ENCODE data around the gene MYO1E. TPM values are rescaled to one million over a fixed set of nuclear protein-coding genes. Genes with fewer than 3 reads are reported as not detected.

Gene MYO1E
- total and polyA plus RNA-seq, 2 of the 8 experiments (the other 6 are each of a cell fraction or from before 2014, with no cell fraction given) = 19.6 to 142 TPM

DNA sequence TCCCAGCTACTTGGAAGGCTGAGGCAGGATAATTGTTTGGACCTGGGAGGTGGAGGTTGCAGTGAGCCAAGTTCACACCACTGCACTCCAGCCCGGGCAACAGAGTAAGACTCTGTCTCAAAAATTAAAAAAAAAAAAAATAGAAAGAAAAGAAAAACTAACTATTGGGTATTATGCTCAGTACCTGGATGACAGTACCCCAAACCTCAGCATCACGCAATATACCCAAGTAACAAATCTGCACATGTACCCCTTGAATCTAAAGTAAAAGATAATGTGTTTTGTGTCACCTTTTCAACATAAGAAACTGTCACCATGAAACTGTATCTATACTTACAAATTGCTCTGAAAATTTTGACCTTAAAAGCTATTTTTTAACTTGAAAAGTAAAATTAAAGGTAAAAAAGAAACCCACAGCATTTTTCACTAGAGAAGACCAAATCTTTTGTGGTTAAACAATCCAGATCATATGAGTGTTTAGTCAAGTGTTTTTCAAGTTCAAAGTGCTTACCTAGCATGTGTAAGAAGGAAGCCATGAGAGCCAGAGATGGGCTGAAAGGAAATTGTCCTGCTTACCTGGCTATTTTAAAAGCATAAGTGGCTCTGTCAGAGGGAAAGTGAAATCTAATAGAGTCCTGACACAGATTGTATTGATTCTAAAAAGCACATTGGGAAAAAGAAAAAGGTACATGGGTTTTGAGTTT lies 50.5 kb downstream of the MYO1E start (continued):
- TF ChIP-seq JUN (IDR thresholded peaks at IDR 0.05; ENCODE audit: low read depth, low read length) (no peak), CBX8 (IDR thresholded peaks at IDR 0.05; ENCODE audit: borderline replicate concordance, low read depth, low read length) (no peak), HDAC6 (IDR thresholded peaks at IDR 0.05; ENCODE audit: low read depth, low read length) (no peak)
